PC-9 (cell line): ENCODE results near the gene SOCS7.

Source experiments
- CTCF ChIP-seq: fragments of 200-600 bp; sonication (generic); conservative IDR thresholded peaks from 2 replicates; pipeline ENCODE4 v1.6.1; 2017; ENCODE audit warnings: mixed run types, antibody characterized with exemption, mild to moderate bottlenecking, moderate library complexity
- EZH2 ChIP-seq: fragments of 200-600 bp; sonication (generic); IDR thresholded peaks from 2 replicates; pipeline ENCODE4 v1.8.0; 2017; ENCODE audit warnings: antibody characterized with exemption, low read depth

- TF ChIP-seq EZH2 (no peak), CTCF (no peak)
Measured at GRCh38 chr17:38315497-38315896, 36.1 kb upstream of the SOCS7 start.
